Middle frontal gyrus (tissue), 1 donor: ENCODE measurements around the gene RAF1.
"Not testable (repeated sequence)": the region's sequence is repeated elsewhere in the genome, so short reads cannot be mapped to it uniquely, and the experiment has no call there.

ENCODE experiments used
- DNase-seq: peaks from one replicate; pipeline ENCODE4 v3.0.0-alpha.2; 2015; ENCODE audit warnings: low spot score; ENCODE audit errors: extremely low spot score

The RAF1 gene

DNA sequence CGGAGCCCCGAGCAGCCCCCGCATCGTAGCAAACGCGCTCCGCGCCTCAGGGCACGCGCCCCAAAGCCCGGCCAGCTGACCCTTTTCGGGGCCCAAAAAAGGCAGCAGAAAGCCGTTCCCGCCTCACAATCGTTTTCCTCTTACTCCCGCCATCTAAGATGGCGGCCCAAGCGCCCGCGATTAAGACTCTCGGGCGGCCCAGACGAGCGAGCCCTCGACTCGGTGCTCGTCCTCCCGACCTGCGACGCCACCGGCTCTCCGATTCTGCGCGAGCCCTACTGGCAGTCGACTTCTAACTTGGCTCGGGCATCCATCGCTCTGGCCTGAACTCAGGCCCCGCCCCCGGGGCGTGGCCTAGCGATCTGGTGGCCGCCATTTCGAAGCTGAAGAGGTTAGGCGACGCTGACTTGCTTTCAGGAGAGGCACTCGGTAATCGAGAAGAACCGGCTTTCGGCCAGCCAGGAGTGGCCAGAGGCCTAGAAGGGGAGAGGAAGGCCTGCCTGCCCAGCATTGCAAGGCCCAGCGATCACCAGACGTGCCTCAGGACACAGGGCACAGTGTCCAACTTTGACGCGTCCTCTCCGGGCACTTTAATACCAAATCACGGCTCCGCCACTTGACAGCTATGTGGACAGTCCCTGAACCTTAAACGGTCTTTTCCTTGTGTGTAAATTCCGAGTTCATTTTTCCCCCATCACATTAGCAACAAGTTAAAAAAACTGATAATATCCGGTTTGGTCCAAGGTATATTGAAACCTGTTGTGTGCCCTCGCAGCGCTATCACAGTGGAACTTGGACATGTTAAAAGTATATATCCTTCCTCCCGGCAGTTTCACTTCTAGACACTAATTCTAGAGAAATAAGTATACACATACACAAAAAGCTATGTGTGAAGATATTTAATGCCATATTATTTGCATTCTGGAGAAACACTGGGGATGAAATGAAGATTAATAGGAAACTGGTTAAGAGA is at the start of gene RAF1:
RAF1 (minus strand) TSS at position 182 of the 973 bp plus-strand sequence. CDS start 45,396 bp downstream, outside the sequence.
- peak; percentile 98 for DNase-seq

DNA sequence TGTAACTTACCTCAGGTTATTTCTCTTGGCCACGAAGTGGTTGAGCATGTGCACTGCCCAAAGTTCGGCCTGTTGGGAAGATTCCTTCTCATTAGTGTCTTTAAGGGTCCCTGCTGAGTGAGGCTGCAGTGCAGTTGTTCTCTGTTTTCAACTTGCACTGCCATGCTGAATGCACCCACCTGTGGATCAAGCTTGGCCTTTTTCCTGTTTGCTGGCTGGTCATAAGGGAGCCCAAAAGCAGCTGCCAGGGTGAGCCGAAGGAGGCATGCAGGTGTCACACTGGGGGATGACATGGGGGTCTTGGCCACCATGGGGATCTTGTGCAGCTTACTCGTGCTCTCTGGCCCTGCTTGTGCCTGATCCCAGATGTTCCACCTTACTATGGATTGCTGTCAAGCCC is 46.1 kb upstream of the RAF1 start:
- DNase-seq: no peak

DNA sequence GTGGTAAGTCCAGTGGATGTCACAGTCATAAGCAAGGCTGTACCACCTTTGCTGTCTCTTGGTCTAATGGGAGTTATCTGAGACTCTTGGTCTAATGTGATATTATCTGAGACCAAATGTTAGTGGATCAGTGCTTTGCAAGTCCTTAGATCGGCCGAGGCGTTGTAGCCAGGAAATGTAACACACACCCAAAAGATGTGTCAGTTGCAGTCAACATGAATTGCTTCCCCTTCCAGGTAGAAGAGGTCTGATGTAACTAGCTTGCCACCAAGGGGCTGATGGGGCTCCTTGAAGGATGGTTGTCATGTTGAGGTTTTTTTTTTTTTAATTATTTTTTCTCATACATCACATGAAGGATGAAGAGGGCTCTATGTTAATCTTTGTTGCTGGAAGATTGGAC is 45.4 kb upstream of the RAF1 start:
- no peak for DNase-seq

GRCh38 chr3:12708584-12709192 is 44.8 kb upstream of the RAF1 start:
- DNase-seq: no peak

GRCh38 chr3:12707449-12707848 is 43.5 kb upstream of the RAF1 start:
- no peak for DNase-seq

DNA sequence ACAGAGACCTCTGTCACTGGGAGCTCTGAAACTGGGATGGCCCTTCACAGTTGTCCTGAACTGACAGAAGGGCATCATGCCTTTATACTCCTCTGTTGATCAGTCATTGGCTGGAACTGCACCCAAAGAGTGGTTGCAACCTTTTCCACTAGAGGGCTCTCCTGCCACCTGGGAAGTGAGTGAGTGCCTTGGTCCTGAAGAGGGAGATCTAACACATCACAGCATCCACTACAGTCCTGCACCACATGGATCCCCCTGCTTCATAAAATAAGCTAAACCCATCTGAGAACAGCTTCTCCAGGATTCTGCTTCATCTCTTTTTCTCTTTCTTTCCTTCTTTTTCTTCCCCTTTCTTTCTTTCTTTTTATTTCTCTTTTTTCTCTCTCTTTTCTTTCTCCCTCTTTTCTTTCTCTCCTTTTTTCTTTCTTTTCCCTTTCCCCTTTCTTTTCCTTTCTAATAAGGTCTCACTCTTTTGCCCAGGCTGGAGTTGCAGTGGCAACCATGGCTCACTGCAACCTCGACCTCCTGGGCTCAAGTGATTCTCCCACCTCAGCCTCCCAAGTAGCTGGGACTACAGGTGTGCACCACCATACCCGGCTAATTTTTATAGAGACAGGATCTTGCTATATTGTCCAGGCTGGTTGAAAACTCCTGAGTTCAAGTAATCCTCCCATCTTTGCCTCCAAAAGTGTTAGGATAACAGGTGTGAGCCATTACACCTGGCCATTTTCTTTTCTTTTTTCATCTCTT is 42.8 kb upstream of the RAF1 start:
- DNase-seq: no peak

DNA sequence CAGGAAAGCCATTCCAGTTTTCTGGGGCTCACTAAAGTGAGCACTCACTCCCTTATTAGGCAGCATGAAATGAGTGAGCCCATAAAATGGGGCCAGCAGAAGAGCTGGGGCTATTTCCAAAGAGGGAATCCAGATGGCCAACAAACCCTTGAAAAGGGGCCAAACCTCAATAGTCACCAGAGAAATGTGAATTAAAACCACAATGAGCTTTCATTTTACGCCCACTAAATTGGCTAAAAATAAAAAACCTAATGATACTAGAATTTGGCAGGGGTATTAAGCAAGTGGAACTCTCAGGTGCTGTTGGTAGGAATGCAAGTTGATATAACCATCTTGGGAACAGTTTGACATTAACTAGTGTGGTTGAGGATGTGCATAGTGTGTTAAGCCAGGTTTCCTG is 42.1 kb upstream of the RAF1 start:
- no peak for DNase-seq

- DNase-seq: no peak
Measured at GRCh38 chr3:12705374-12705926, 41.5 kb upstream of the RAF1 start.

- no peak for DNase-seq
Measured at GRCh38 chr3:12702501-12702900, 38.6 kb upstream of the RAF1 start.

DNA sequence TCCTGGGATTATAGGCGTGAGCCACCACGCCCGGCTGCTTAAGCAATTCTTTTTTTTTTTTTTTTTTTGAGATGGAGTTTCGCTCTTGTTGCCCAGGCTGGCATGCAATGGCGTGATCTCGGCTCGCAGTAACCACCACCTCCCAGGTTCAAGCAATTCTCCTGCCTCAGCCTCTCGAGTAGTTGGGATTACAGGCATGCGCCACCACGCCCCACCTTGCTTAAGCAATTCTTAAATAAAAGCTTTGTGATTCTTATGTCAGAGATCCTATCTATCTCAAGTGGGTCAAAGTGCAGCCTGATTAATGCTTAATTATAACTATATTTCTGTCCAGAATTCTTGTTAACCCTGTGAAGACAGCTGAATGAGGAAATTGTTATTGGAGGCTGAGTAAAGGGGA is 37.7 kb upstream of the RAF1 start:
- DNase-seq: not testable (repeated sequence)

DNA sequence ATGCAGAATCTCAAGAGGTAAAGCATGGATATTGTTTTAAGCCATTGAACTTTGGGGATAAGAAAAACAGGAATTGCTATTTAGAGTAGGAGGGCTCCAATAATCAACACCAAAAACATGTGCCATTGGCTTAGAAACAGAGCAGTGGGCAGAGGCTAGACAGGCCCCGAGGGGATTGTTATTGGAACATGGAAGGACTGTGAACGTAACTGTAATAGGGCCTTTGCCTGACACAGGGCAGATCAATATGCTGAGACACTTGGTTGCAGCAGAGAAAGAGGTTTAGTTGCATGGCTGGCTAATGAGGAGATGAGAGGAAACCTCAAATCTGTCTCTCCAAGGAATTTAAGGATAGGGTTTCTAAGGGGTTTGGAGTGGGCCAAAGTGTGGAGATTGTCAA is 36.9 kb upstream of the RAF1 start:
- no peak for DNase-seq

DNA sequence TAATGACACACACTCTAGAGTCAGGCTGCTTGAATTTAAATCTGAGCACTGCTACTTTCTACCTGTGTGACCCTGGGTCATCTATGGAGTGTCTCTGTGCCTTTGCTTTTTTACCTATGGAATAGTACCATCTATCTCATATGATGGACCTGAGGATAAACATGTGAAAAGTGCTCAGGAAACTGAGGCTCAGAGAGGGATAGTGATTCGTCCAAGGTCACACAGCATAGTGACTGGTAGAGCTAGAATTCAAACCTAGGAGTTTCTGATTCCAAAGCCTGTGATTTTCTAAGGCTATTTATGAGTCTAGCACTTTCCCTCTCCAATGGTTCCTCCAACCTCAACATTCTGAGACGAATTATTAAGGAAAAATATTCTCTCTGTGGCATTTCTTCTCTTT is 32.0 kb upstream of the RAF1 start:
- DNase-seq: no peak

GRCh38 chr3:12695112-12695511 is 31.2 kb upstream of the RAF1 start:
- no peak for DNase-seq

DNA sequence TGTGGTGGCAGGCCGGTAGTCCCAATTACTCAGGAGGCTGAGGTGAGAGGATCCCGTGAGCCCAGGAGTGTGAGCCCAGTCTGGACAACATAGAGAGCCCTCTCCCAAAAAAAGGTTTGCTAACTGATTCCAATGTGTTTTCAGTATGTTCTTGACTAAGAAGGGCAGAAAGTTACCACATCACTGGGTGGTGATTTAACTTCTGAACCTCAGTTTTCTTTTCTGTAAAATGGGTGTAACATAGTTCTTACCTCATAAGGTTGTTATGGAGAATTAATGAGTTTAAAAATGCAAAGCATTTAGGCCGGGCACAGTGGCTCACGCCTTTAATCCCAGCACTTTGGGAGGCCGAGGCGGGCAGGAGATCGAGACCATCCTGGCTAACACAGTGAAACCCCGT is 28.5 kb upstream of the RAF1 start:
- no peak for DNase-seq

- DNase-seq: no peak
Measured at GRCh38 chr3:12689997-12690711, 26.2 kb upstream of the RAF1 start.

DNA sequence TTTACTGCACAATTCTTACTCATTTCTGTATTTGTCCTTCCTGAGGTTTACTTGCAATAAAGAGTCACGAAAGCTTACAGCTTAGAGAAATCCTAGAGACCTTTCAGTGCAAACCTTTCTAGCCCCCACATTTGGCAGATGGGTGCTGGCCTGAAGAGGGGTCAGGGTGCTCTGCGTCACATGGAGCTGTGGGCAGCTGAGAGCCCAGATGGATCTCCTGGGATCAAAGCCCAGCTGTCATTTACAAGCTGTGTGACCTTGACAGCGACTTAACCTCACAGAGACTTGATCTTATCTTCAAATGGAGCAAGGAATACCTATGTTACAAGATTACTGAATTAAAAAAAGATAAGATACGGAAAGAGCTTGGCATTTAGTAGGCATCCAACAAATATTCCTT is 24.0 kb upstream of the RAF1 start:
- DNase-seq: no peak

DNA sequence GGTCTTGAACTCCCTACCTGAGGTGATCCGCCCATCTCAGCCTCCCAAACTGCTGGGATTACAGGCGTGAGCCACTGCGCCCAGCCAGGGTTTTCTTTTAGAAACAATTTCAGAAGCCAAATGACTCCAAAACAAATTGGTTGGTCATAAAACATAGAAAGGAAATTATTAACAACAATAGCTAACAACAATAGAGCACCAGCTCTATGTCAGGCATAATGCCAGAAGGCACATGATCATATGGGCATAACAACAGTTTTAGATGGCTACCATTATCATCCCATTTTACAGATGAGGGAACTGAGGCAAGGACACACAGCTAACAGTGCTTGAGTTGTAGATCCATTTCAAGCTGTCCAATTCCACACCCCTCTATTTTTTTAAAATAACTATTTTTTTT is 22.2 kb upstream of the RAF1 start:
- DNase-seq: no peak

DNA sequence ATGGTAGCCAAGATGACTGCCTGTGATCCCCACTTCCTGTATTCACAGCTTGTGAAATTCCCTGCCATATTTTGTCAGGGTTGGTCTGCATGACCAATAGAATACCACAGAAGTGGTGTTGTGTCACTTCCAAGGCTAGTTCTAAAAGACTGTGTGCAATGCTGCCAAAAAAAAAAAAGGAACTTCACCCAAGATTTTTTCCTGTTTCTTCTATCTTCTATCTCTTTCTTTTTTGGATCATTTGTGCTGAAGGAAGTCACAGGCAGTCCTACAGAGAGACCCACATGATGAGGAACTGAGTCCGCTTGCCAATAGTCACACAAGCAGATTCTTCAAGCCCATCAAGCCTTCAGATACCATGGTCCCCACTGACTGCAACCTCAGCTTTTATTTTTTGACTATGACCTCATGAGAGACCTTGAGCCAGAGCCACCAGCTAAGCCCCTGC is 18.1 kb upstream of the RAF1 start:
- DNase-seq: no peak

- DNase-seq: no peak
Measured at GRCh38 chr3:12681089-12681942, 17.4 kb upstream of the RAF1 start.

DNA sequence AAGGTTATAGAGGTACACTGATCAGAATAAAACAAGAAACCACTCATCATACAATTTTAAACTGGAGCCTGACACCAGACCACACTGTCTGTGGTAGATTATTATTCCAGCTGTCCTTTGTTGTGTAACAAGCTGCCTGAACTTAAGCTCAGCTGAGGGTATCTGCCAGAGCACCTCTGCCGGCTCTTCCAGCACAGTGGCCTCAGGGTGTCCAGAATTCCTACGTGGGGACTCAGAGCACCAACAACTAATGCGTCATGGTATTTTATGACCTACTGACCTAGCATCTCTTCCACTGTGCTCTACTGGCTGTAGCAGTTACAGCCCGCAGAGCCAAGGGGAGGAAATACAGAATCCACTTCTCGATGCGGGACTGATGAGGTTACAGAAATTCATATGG is 15.6 kb upstream of the RAF1 start:
- no peak for DNase-seq
